ENCODE measurements around the gene SIX3.

SIX3 gene

DNA sequence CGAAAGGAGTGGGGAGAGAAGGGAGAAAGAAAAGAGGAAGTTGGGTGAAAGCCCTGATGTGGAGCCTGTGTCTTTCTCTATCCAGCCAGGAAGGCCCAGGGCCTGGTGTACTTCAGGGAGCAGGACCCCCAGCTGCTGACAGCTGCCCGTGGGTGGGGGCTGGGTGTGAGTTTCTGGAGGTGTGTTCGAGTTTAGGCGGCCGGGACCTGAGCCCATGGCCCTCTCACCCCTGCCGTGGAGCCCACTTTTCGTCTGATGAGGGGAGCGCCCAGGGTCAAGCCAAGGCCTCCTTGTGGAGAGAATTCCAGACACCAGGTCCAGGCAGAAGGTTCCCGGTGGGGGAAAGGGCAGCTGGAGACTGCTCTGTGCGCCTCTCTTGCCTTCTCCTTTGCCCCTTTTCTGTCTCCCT lies 2.2 kb downstream of the SIX3 start:
- no peak for DNase-seq

DNA sequence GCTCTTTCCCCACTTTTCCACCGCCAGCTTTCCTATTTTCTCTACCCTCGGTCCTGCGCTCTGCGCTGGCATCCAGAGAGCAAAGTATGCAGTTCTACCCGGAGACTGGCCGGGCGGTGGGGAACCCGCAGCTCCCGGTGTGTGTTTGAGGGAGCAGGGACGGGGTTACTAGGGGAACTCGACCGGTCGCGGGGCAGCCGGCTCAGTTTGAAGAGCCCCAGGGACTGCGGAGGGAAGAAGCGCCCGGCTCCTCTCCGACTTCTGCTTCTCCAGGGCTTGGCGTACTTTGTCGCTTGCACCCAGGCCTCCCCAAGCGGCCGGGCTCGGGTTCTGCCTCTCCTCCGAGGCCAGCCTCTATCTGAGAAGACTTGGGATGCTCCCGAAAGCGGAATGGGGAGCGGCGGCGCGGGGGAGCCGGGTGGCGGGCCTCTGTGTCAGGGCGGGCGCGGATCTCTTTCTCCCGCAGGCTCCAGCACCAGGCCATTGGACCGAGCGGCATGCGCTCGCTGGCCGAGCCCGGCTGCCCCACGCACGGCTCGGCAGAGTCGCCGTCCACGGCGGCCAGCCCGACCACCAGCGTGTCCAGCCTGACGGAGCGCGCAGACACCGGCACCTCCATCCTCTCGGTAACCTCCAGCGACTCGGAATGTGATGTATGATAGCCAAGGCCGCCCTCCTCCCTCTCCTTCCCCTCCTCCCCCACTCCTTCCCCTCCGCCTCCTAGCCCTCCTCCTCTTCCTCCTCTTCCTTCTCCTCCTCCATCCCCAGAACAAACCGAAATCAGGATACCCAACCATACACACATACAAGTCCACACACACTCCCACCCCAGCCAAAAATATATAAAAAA lies 2.8 kb downstream of the SIX3 start:
- DNase-seq = no peak

DNA sequence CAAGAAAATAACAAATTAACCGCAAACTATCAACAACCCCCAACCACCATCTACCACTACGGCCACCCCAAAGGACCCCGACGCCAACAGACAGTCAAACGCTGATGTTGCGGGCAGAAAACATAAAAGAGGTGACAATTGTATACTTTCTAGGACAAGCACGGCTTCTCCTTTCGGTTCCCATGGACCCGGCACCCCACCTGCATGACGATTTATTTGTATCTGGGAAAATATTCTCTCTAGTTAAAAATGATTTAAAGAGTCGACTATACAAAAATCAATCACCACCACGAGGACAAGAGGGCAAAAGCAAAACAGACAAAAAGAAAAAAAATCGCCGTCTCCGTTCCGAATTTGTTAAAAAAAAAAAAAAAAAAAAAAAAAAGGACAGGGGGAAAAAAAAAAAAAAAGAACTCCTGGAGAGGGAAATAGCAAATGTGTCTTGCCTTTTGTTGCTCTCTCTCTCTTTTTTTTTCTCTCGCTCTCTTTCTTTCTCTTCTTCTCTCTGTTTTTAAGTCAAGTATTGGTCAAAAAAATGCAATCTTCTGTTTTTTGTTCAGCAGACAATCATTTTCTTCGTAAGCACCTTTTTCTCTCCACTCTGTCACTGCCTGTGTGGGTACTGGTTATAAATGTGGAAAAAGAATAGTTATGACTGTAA lies 3.6 kb downstream of the SIX3 start:
- DNase-seq = no peak

DNA sequence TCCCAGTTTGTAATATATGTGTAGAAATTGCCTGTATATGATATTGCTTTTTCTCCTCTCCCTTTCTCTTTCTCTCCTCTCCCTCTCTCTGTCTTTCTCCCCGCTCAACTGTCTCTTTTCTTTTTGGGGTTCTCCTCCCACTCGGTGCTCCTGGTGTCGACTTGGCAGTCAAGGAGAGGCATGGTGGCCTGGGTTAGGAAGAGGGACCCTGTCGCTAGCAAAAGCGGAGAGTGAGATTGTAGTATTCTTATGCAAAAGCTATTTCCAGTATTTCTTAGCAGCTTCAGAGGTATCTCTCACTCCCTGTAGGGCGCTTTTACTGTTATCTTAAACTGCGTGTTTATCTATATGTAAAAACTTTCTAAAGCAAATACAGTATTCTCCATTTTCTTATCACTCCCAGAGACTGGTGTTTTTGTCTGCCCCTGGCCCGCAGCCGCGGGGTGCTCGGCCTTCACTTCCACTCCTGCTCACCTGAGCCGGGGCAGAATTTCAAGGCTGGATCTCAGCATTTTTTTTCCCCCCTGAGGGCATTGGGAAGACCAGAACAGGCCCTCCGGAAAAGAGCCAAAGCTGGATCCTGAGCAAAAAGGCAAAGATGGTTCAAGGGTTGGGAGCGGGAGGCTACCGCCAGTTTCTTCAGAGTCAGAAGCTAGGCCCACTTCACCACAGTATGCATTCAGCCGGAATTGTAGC lies 4.3 kb downstream of the SIX3 start:
- DNase-seq = no peak

DNA sequence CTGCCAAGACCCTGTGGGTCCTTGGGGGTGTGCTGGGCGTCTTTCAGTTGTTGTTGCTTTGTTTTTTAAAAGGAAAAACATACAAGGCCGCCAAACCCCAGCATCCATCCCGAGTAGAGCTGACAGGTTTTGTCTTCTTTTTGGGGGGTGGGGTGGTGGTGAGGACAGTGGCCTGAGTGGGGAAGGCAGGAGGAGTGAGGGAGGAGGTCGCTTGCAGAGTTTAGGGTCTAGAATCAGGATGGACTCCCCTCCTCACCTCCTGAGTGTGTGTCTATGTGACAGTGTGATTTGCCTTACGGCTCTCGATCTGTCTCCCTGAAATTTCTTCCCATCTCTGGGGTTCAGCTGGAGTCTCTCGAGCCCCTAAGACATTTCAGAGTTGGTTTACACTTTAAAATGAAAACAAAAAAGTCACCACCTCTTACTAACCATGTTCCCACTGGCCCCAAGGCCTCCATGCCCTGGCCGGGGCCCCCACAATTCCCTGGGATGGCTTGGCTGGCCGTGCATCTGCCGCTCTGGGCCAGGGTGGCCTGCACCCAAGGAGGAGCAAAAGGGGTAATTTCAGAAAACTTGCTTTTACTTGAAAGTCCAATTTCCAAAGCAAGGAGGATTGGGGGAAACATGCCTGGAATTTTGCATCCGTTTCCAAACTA lies 5.0 kb downstream of the SIX3 start:
- DNase-seq = no peak

DNA sequence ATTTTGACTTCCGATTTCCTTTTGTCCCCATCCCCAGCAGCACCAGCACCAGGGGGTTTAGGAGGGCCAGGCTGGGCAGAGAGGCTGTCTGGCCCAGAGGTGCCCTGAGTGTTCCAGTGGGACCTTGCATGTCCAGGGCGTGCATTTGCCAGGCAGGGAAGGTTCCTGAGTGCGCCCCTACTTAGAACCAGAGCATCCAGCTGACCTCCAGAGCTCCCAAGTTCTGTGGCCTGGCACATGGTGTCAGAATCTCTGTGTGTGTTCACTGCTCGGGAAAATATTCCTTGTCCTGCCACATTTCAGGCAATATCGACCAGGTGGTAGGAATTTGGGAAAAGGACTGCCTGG lies 5.5 kb downstream of the SIX3 start:
- no peak for DNase-seq

DNA sequence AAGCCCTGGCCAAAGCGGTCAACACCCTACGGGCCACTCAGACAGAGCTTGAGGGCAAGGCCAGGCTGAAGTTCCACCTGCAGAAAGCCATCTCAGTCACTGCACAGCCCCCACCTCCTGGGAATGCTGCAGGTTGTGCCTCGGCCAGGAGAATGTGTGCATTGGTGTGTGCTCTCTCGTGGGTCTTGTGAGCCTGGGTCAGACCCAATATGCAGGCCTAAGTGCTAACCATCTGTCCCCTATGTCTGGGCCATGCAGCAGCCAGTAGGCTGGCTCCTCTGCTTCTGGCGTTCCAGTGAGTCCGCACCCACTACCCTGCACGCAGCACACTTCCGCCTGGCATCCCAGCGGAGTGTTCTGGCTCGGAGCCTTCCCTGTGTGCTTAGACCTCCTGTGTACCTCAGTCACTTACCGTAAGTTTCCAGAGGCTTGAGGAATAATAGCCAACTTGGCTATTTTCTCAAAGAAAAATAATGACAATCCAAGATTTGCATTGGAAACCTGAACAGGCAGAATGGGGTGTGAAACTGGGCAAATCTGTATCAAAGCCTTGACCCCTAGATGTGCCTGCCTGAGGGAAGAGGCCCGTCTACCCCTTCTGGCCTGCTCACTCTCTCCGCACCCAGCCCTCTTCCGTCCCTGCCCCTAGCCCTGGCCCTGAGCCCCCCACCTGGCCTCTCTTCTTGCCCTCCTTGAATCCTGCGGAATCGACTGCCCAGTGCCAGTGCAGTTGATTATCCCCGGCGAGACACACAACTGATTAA lies 7.2 kb downstream of the SIX3 start:
- DNase-seq = no peak

DNA sequence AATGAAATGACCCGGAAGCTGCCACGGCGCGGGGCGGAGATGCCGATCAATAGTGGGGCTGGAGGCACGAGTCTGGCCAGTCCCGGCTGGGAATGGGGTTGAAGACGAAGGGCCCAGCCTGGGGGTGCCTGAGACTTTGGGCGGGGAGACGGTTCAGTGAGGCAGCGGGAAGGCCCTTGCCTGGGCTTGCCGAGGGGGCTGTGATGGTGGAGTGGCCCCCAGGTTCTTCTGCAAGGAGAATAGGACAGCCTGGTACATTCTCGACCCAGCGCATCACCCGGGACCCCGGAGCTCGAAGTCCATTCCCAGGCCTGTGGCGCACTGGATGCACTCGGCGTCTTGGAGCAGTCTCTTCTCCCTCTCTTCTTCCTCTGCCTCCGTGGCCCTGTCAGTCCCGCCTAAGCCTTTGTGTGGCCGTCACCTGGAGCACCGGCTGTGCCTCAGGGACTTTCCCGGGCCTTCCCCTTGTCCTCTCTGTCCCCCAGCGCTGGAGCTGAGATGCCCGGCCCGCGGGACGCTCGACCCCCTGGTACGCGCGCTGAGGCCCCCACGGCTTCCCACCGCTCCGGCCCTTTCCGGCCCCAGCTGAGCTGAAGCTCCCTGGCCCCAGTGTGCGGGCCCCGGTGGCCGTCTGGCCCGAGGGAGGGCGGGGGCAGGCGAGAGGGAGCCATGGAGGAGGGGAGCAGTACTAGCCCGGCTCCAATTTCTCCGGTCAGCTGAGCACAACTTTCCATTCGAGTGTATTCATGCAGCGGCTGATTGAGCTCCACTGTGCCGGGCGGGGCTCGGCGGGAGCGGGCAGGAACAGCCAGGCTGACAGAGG lies 8.0 kb downstream of the SIX3 start:
- peak in 1 of 3 experiments; percentile 66 for DNase-seq

DNA sequence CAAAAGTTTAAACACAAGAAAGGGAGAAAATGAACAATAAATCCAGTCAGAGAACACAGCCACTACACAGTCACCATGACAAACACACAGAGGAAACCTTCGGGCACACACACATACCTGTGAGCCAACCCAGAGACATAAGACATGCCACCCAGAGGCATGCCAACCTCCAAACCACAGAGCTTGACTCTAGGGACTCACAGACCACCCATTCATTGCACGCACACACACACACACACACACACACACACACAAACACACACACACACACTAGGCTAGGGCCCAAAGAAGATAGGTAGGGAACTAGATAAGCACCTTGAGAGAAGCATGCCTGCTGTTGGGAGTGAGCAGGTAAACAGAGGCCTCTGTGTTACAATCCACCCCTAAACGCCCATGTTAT lies 9.1 kb downstream of the SIX3 start:
- no peak for DNase-seq

DNA sequence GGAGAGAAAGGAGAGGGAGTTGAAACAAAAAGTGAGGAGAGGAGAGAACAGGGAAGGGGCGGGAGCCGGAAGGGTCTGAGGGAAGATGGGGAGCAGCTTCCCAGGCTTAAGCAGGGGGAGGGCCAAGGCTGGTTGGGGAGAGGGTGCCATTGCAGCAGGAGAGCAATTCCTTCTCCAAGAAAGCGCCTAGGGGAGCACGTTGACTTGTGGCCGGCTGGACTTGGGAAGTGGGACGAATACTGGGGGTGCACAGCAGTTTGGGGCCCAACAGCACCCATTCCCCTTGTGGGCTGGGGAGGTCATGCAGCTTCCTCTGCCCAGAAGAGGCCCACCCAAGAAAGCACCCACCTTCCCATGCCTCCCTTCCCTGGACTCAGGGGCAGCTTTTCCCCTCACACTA lies 9.6 kb downstream of the SIX3 start:
- DNase-seq = no peak

DNA sequence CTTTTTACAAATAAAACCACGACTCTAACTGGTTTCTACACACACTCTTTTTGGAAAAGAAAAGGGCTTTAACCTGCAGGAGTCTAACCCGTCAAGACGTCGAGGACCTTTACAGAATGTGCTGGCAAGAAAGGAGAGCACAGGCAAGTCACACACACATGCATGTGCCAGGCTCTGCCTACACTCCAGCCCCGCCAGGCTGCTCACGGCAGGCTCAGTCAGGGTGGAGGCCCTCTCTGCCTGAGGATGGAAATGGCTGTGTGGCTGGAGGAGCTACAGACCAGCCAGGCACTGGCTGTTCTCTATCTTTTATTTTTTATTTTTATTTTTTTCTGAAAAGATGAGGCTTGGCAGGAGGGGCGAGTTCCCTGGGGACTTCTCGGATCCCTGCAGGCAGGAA lies 10.2 kb downstream of the SIX3 start:
- DNase-seq = no peak

DNA sequence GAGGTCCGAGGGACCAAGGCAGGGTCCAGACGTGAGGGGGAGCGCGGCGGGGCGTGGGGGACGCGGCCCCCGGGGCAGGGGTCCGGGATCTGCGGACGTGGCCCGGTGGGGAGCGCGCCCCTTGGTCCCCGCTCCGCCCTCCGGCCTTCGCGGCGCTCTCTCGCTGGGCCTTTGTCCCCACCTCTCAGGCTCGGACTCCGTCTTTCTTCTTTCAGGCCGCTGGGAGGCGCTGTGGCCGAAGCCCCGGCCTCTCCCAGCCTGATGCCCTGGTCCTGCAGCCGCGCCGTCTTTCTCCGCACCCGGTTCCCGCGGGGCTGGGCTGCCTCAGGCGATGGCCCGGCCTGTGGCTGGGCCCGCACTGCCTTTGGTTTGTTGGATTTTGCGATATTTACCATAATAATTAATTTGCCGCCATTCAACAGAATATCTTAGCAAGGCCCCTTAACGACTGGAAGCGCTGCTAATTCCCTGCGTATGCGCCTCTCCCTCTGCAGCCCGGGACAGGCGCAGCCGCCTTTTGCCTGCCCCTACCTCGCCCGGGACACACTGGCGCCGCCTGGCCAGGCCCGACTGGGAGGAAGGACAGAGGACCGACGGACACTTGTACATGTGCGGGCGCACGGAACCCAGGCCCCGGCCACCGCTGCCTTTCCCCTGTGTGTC lies 10.8 kb downstream of the SIX3 start:
- peak in 1 of 3 experiments; percentile 63 for DNase-seq

DNA sequence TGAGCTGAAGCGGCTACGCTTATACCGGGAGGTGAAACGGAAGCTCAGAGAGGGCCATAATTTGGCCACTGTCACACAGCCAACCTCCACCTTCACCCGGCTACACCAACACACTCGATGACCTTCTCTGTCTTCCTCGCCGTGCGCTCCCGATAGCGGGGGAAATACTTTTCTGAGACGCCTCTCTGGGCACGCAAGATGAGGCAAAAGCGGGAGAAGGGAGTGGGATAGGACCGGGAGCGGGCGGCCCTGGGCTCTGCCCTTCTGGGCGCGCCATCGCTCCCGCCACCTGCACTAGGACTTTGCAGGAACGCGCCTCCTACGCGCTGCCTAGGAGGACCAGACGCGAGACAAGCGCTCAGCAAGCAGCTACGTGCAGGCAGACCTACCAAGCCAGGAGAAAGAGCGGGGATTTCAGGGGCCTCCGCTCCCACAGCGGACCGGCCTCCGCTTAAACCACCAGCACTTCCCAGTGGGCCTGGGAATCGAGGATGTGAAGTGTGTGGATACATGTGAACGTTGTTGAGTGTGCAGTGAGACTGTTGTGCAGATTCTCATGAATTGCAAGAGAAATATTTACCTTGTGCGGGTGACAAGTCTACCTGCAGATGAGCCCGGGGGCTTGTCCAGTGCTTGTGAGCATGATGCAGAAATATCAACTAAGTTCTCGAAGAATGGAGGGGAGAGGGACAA lies 11.4 kb downstream of the SIX3 start:
- DNase-seq = peak in 1 of 3 experiments; percentile 16

DNA sequence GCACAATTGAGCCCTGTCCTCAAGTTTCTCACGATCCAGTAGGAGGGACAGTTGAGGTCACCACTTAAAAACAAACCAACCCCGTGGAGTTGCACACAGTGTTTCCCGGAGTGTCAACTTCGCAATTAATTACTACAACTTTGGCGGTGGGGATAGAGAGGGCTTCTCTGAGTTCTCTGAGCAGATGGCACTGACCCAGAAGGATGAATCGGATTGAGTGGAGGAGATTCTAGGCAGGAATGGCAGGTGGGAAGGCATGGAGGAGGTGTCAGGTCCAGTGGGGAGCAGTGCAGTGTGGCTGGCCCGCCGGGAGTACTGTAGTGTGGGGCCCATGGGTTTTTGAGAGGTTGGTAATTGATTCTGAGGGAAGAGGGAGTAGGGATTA lies 12.0 kb downstream of the SIX3 start:
- DNase-seq = no peak

DNA sequence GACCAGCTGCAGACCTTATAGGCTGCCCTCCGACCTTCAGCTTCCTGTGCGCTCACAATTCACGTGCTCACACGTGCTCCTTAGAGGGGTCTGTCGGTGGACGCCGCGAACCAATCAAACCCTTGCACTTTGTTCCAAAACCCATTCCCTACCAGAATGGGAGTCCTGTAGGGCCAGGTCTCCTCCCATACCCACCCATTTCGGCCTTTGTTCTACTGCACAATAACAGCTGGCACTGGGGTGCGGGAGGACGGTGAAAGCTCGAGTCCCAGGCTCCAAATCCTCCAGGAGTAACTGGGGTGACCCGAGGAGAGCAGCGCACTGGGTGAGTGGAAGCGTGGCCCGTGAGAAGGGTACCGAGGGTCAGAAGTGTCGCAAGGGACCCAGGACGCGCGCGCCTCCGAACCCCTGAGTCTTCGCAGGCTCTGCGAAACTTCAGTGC lies 13.0 kb downstream of the SIX3 start:
- DNase-seq = no peak

DNA sequence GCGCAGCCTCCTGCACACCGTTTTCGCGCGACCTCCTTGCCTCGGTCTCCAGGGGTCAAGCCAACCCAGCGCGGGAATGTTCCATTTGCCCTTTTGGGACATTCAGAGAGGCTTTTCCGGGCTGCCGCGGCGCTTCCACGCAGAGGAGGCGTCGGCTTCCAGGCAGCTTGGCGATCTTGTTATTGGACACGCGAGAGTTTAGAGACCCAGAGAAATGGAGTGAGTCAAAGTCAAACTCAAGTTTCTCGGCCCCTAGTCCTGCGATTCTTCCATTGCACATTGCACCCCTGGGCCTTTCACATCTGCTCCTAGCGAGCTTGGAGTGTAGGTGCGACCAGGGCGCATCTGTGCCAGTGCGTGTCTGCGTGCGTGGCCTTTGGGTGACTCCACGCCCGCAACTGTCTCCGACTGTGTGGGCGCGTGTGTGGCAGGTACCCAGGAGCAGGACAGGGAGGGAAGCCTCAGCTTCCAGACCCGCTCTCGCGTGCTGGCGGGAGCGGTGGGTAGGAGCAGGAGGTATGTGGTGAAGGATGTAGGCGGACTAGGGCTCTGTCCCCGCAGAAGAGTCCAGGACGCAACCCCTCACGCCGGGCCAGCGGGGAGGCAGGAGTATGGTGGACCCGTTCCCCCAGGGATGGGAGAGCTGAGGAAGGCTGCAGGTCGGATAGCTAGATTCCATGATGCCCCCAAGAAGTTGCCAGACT lies 13.5 kb downstream of the SIX3 start:
- no peak for DNase-seq

DNA sequence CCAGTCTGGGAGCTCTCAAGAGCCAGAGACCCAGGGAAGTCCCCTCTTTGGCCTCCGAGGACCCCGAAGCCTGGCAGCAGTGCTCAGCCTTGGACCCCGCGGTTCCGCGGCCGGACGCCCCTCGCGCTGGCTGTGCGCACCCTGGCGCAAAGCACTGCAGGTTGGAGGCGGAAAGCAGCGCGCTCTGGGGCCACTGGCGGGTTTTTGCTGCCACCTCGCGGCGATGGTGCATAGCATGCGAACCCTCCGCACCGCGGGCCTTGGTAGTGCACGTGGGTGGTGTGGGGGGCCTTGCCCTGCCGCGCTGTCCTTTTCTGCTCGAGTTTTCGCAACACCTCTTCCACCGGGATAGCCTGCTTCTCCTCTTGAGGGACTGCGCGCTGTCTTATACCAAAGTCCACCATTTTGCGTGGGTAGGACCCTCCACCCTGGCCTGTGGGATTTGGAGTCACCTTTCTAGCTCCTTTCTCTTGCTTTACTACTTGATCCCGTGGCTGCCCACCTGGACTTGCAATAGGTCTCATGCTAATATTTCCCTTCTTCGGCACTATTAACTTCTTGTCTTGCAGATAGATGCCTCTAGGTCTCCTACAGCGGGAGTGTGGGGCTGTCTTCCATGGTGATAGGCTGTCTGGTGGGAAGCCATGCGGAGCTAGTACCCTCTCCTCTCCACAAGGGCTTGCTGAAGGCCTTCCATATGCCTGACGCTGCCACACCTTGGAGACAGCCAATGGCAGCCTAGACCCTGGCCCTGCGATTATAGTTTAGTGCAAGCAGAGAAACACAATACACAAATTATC lies 14.3 kb downstream of the SIX3 start:
- DNase-seq = peak; percentile 81 to 90 (median 86)

DNA sequence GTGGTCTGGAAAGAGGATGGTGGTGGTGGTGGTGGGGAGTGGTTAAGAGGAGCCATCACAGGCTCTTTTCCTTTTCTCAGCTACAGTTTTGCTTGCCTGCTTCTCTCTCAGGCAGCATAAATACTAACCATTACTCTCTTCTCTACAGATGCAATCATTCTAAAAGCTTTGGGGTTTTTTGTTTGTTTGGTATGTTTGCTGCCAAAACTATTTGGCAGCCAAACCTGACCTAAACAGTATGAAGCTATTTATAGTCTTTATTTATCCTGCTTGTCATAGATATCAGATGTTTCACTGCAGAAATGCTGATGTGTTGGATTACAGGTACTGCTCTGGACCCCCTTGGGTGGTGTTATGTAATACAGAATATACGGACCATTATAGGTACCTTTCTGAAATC lies 15.3 kb downstream of the SIX3 start:
- no peak for DNase-seq
